Endothelial cell of umbilical vein (primary cell): ENCODE measurements around the gene SH3YL1.

Experiments used
- EZH2 ChIP-seq: IDR thresholded peaks from 2 replicates; pipeline ENCODE4 v1.6.1; 2012; ENCODE audit warnings: borderline replicate concordance, low read depth, mild to moderate bottlenecking, moderate library complexity, low read length, inconsistent platforms; ENCODE audit not compliant: severe bottlenecking
- POLR2A ChIP-seq: IDR thresholded peaks from 2 replicates; pipeline ENCODE4 v1.6.1; 2012; ENCODE audit warnings: low read depth, mild to moderate bottlenecking, control low read depth, low read length
- POLR2AphosphoS5 ChIP-seq: IDR thresholded peaks from 2 replicates; pipeline ENCODE4 v1.6.1; 2012; ENCODE audit warnings: low read depth, mild to moderate bottlenecking, control low read depth, low read length, moderate library complexity; ENCODE audit not compliant: insufficient read depth
- TF ChIP-seq, protein P1 (sequence below), 2 donors: IDR thresholded peaks; 1 replicate in 1 of 2; 2 replicates in 1 of 2; pipeline ENCODE4 v1.5.1; 2011; ENCODE audit warnings: low read length in 2 of 2, mild to moderate bottlenecking in 2 of 2, moderate library complexity in 2 of 2, control low read depth in 1 of 2, inconsistent platforms in 1 of 2, low read depth in 1 of 2; ENCODE audit not compliant: insufficient read depth in 1 of 2; ENCODE audit errors: extremely low read depth in 1 of 2

DNA sequence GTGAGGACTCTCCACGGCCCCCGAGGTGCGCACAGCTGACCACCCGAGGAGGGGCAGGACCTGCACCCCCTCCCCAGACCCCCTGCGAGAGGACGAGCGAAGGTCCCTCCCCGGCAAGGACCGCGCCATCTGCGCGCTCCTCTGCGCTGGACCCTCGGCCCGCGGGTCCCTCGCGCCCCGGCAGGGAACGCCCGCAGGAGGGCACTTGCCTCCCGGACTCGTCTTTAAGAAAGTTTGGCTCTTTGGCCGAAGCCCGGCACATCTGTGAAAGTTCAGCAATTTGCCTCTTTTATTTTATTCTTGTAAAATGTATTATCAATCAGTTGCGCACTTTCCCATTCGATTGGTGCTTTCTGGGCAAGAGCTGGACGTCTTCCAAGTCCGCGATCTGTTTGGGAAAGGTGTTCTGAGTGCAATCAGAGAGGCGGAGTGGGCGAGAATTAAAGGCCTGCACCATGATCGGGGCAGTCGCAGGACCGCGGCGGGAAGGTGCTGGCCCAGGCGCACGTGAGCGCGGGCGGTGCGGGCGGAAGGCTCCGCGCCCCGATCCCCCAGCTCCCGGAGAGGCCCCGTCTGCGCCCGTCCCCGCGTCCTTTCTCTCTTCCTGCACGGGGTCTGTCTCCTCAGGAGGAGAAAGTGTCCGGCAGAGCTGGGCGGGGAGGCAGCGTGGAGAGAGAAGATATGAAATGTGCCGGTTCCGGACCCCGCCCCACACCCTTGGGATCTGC, 25.7 kb upstream of the SH3YL1 start:
- TF ChIP-seq, protein P1, sequence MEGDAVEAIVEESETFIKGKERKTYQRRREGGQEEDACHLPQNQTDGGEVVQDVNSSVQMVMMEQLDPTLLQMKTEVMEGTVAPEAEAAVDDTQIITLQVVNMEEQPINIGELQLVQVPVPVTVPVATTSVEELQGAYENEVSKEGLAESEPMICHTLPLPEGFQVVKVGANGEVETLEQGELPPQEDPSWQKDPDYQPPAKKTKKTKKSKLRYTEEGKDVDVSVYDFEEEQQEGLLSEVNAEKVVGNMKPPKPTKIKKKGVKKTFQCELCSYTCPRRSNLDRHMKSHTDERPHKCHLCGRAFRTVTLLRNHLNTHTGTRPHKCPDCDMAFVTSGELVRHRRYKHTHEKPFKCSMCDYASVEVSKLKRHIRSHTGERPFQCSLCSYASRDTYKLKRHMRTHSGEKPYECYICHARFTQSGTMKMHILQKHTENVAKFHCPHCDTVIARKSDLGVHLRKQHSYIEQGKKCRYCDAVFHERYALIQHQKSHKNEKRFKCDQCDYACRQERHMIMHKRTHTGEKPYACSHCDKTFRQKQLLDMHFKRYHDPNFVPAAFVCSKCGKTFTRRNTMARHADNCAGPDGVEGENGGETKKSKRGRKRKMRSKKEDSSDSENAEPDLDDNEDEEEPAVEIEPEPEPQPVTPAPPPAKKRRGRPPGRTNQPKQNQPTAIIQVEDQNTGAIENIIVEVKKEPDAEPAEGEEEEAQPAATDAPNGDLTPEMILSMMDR (IDR thresholded peaks at IDR 0.05; ENCODE audit: extremely low read depth in 1 of 2, insufficient read depth in 1 of 2, low read depth in 1 of 2, low read length in 2 of 2): no peak
- TF ChIP-seq POLR2A: no peak
- TF ChIP-seq EZH2: peak; percentile 87
- no peak for TF ChIP-seq POLR2AphosphoS5
